Measurements from ENCODE around the gene XYLT2. TPM values are rescaled to one million over a fixed set of nuclear protein-coding genes. Genes with fewer than 3 reads are reported as not detected.
"Not testable (repeated sequence)": the region's sequence is repeated elsewhere in the genome, so short reads cannot be mapped to it uniquely, and the experiment has no call there.

The XYLT2 gene
- total and polyA plus RNA-seq, 10 donors = 10.0 to 27.3 (median 19.6) TPM

- 0 to 1% (median 1%) methylated on average over 16 to 70 of the region's 70 CpGs for WGBS, 5 donors
- intact Hi-C loops (cut with DNase I; ENCODE audit: low total_unique reads) = no loop called here
- Histone ChIP-seq H3K4me3 (peak within 1 kb of the TSS; percentile 68 to 98 (median 92)), H3K36me3 (peaks cover 0 to 34% (median 27%) of the 10 kb centered on the region in 6 donors), H3K9me3 (no peaks in the 10 kb centered on the region), H3K4me1 (peaks cover 16 to 47% (median 33%) of the 10 kb centered on the region in 6 donors), H3K27ac (peak within 1 kb of the TSS; percentile 75 to 94 (median 86)), H3K27me3 (replicated peaks in 1 of 7) (no peaks in the 10 kb centered on the region)
- TF ChIP-seq CTCF (IDR thresholded peaks at IDR 0.05 in 8 of 11, conservative IDR thresholded peaks at IDR 0.05 in 3 of 11) = peak; percentile 99 to 100 (median 99)
- peak in 2 of 3 donors; percentile 59 to 74 for TF ChIP-seq POLR2A (IDR thresholded peaks at IDR 0.05)
- peak; percentile 98 to 99 (median 99) for TF ChIP-seq POLR2AphosphoS5 (IDR thresholded peaks at IDR 0.05)
- peak; percentile 99 for DNase-seq
Observed at GRCh38 chr17:50397111-50397918, 51.4 kb downstream of the XYLT2 start, which contains the start of gene LRRC59. Gene LRRC59 (minus strand): TSS chr17:50397523. CDS start chr17:50397317, 206 bp downstream.

- Histone ChIP-seq H3K27me3 (replicated peaks in 1 of 7) (no peaks in the 10 kb centered on the region), H3K4me3 (peak overlapping the region in 5 of 8 donors; percentile 77 to 98 (median 93)), H3K36me3 (peaks cover 0 to 28% (median 21%) of the 10 kb centered on the region in 6 donors), H3K4me1 (peaks cover 16 to 47% (median 33%) of the 10 kb centered on the region in 6 donors), H3K27ac (peak overlapping the region in 3 of 8 donors; percentile 92 to 94 (median 93)), H3K9me3 (no peaks in the 10 kb centered on the region)
- no peak for DNase-seq
- no peak for TF ChIP-seq POLR2A (IDR thresholded peaks at IDR 0.05)
- TF ChIP-seq POLR2AphosphoS5 (IDR thresholded peaks at IDR 0.05) = no peak
- TF ChIP-seq CTCF (IDR thresholded peaks at IDR 0.05 in 8 of 11, conservative IDR thresholded peaks at IDR 0.05 in 3 of 11) = no peak
- intact Hi-C loops (cut with DNase I; ENCODE audit: low total_unique reads) = no loop called here
- 57 to 67% (median 61%) methylated on average over 8 to 9 of the region's 9 CpGs for WGBS, 5 donors
Observed at GRCh38 chr17:50397919-50398285, 52.0 kb downstream of the XYLT2 start.

- H3K4me3 ChIP-seq; intact Hi-C loops (cut with DNase I; ENCODE audit: low total_unique reads); H3K27me3 ChIP-seq (replicated peaks in 1 of 7); H3K27ac ChIP-seq; H3K9me3 ChIP-seq; DNase-seq: not testable (repeated sequence)
- 89 to 97% (median 93%) methylated on average over 3 of the region's 3 CpGs for WGBS, 5 donors
- H3K36me3 ChIP-seq = peaks cover 0 to 21% (median 13%) of the 10 kb centered on the region in 6 donors
- H3K4me1 ChIP-seq = peaks cover 16 to 43% (median 33%) of the 10 kb centered on the region in 6 donors
Observed at GRCh38 chr17:50398672-50399071, 52.7 kb downstream of the XYLT2 start.

- 87 to 98% (median 94%) methylated on average over 8 of the region's 8 CpGs for WGBS, 5 donors
- Histone ChIP-seq H3K4me1 (peaks cover 16 to 34% (median 29%) of the 10 kb centered on the region in 6 donors), H3K36me3 (peaks cover 0 to 12% (median 4%) of the 10 kb centered on the region in 6 donors)
- H3K9me3 ChIP-seq; H3K27ac ChIP-seq; H3K4me3 ChIP-seq; H3K27me3 ChIP-seq (replicated peaks in 1 of 7); intact Hi-C loops (cut with DNase I; ENCODE audit: low total_unique reads); DNase-seq: not testable (repeated sequence)
Observed at GRCh38 chr17:50399591-50399990, 53.7 kb downstream of the XYLT2 start.

- H3K27ac ChIP-seq; H3K4me3 ChIP-seq; H3K27me3 ChIP-seq (replicated peaks in 1 of 7); H3K9me3 ChIP-seq; H3K4me1 ChIP-seq; H3K36me3 ChIP-seq; intact Hi-C loops (cut with DNase I; ENCODE audit: low total_unique reads); DNase-seq: not testable (repeated sequence)
- 83 to 94% (median 90%) methylated on average over 4 of the region's 4 CpGs for WGBS, 5 donors
Observed at GRCh38 chr17:50405351-50405750, 59.4 kb downstream of the XYLT2 start.

Data from spleen (tissue), 11 donors.